Neural cell (in vitro differentiated cells): Measurements from ENCODE around the gene DHX16. TPM values are rescaled to one million over a fixed set of nuclear protein-coding genes. Genes with fewer than 3 reads are reported as not detected.

ENCODE experiments used
- H2AFZ ChIP-seq: fragments of 200-600, 300-800 bp; sonication (generic), shearing (Covaris generic); 2 replicates; pipeline ENCODE4 v1.6.0; 2014; ENCODE audit warnings: low read depth, mild to moderate bottlenecking, antibody characterized with exemption, low read length, moderate library complexity
- H3F3A ChIP-seq: fragments of 200-600 bp; shearing (Covaris generic); 2 replicates; pipeline ENCODE4 v1.6.1; 2016; ENCODE audit warnings: mild to moderate bottlenecking, moderate library complexity, mixed read lengths, antibody characterized with exemption, low read length; ENCODE audit not compliant: insufficient read depth, poor library complexity, severe bottlenecking
- H3K27ac ChIP-seq: fragments of 200-600, 300-800 bp; sonication (generic), shearing (Covaris generic); 2 replicates; pipeline ENCODE4 v1.5.1; 2014; ENCODE audit warnings: mild to moderate bottlenecking, low read length, moderate library complexity
- H3K27me3 ChIP-seq: fragments of 300-800, 200-600 bp; sonication (generic), shearing (Covaris generic); 2 replicates; pipeline ENCODE4 v1.6.0; 2014; ENCODE audit warnings: mild to moderate bottlenecking, low read depth, low read length, moderate library complexity; ENCODE audit not compliant: insufficient read depth
- H3K36me3 ChIP-seq: fragments of 300-800, 200-600 bp; sonication (generic), shearing (Covaris generic); 2 replicates; pipeline ENCODE4 v1.5.1; 2014; ENCODE audit warnings: mild to moderate bottlenecking, antibody characterized with exemption, low read length, moderate library complexity; ENCODE audit not compliant: insufficient read depth
- H3K4me2 ChIP-seq: fragments of 300-800, 200-600 bp; sonication (generic), shearing (Covaris generic); 2 replicates; pipeline ENCODE4 v1.6.0; 2014; ENCODE audit warnings: mild to moderate bottlenecking, low read length
- H3K4me3 ChIP-seq: fragments of 300-800, 200-600 bp; sonication (generic), shearing (Covaris generic); 2 replicates; pipeline ENCODE4 v1.5.1; 2014; ENCODE audit warnings: mild to moderate bottlenecking, low read length, moderate library complexity
- H3K79me2 ChIP-seq: fragments of 200-600 bp; shearing (Covaris generic); replicated peaks from 2 replicates; pipeline ENCODE4 v1.6.0; 2014; ENCODE audit warnings: mild to moderate bottlenecking, low read length, moderate library complexity; ENCODE audit not compliant: insufficient read depth
- H3K9ac ChIP-seq: fragments of 300-800, 200-600 bp; sonication (generic), shearing (Covaris generic); 2 replicates; pipeline ENCODE4 v1.6.1; 2016; ENCODE audit warnings: mild to moderate bottlenecking, low read length, mixed read lengths
- H3K9me2 ChIP-seq: fragments of 200-600 bp; shearing (Covaris generic); 2 replicates; pipeline ENCODE4 v1.6.1; 2016; ENCODE audit warnings: mild to moderate bottlenecking, low read length, mixed read lengths; ENCODE audit not compliant: insufficient read depth
- H3K9me3 ChIP-seq: fragments of 200-600, 300-800 bp; sonication (generic), shearing (Covaris generic); 2 replicates; pipeline ENCODE4 v1.6.1; 2016; ENCODE audit warnings: mild to moderate bottlenecking, mixed run types, low read length, moderate library complexity, mixed read lengths
- H4K20me1 ChIP-seq: fragments of 200-600 bp; shearing (Covaris generic); 2 replicates; pipeline ENCODE4 v1.6.1; 2016; ENCODE audit warnings: mild to moderate bottlenecking, mixed run types; ENCODE audit not compliant: insufficient read depth
- EP300 ChIP-seq: fragments of 450-650 bp; conservative IDR thresholded peaks from 2 replicates; pipeline ENCODE4 v1.6.1; 2014; ENCODE audit warnings: antibody characterized with exemption, mild to moderate bottlenecking, moderate library complexity; ENCODE audit not compliant: poor library complexity, severe bottlenecking
- EZH2 ChIP-seq: fragments of 200-600, 300-800 bp; shearing (Covaris generic), sonication (generic); IDR thresholded peaks from 2 replicates; pipeline ENCODE4 v1.6.1; 2014; ENCODE audit warnings: antibody characterized with exemption, low read length, borderline replicate concordance, mild to moderate bottlenecking; ENCODE audit not compliant: insufficient read depth, poor library complexity, severe bottlenecking
- MXI1 ChIP-seq: fragments of 450-650 bp; conservative IDR thresholded peaks from 2 replicates; pipeline ENCODE4 v1.6.1; 2014; ENCODE audit warnings: antibody characterized with exemption, mild to moderate bottlenecking; ENCODE audit not compliant: poor library complexity, severe bottlenecking
- POLR2AphosphoS5 ChIP-seq: IDR thresholded peaks from 2 replicates; pipeline ENCODE4 v1.6.1; 2012
- RAD21 ChIP-seq: fragments of 450-650 bp; conservative IDR thresholded peaks from 2 replicates; pipeline ENCODE4 v1.6.1; 2014; ENCODE audit warnings: antibody characterized with exemption, mild to moderate bottlenecking, moderate library complexity
- REST ChIP-seq: IDR thresholded peaks from 2 replicates; pipeline ENCODE4 v1.6.1; 2012; ENCODE audit warnings: borderline replicate concordance
- SMC3 ChIP-seq: fragments of 450-650 bp; conservative IDR thresholded peaks from 2 replicates; pipeline ENCODE4 v1.6.1; 2014; ENCODE audit warnings: antibody characterized with exemption, mild to moderate bottlenecking, moderate library complexity; ENCODE audit not compliant: poor library complexity
- TAF1 ChIP-seq: IDR thresholded peaks from 2 replicates; pipeline ENCODE4 v1.6.1; 2012; ENCODE audit warnings: low read depth
- polyA plus RNA-seq: library from polyadenylated mRNA; depleted of rRNA; stranded (reverse); fragments of >200 nt; gene quantifications from 2 replicates; pipeline ENCODE4 v1.2.3, GENCODE V29; 2014
- TF ChIP-seq, protein P1 (sequence below): fragments of 450-650 bp; IDR thresholded peaks from 2 replicates; pipeline ENCODE4 v1.5.1; 2014; ENCODE audit warnings: antibody characterized with exemption, mild to moderate bottlenecking, moderate library complexity; ENCODE audit not compliant: poor library complexity, severe bottlenecking

Gene DHX16
- polyA plus RNA-seq, 1 donor from 2014 or later, result 29.1 TPM

- TF ChIP-seq POLR2AphosphoS5 (no peak), EP300 (no peak), RAD21 (no peak), REST (no peak), TAF1 (no peak), EZH2 (no peak), MXI1 (no peak), SMC3 (no peak)
- TF ChIP-seq, protein P1, sequence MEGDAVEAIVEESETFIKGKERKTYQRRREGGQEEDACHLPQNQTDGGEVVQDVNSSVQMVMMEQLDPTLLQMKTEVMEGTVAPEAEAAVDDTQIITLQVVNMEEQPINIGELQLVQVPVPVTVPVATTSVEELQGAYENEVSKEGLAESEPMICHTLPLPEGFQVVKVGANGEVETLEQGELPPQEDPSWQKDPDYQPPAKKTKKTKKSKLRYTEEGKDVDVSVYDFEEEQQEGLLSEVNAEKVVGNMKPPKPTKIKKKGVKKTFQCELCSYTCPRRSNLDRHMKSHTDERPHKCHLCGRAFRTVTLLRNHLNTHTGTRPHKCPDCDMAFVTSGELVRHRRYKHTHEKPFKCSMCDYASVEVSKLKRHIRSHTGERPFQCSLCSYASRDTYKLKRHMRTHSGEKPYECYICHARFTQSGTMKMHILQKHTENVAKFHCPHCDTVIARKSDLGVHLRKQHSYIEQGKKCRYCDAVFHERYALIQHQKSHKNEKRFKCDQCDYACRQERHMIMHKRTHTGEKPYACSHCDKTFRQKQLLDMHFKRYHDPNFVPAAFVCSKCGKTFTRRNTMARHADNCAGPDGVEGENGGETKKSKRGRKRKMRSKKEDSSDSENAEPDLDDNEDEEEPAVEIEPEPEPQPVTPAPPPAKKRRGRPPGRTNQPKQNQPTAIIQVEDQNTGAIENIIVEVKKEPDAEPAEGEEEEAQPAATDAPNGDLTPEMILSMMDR, result no peak
- Histone ChIP-seq H3K27me3 (no peaks in the 10 kb centered on the region), H4K20me1 (no peaks in the 10 kb centered on the region), H3K4me3 (no peak overlapping the region), H3K9me3 (no peaks in the 10 kb centered on the region), H3F3A (no peaks in the 10 kb centered on the region), H3K9ac (no peak overlapping the region), H3K36me3 (peaks cover 5% of the 10 kb centered on the region), H3K27ac (no peak overlapping the region), H3K79me2 (no peaks in the 10 kb centered on the region), H2AFZ (no peak overlapping the region), H3K4me2 (no peak overlapping the region), H3K9me2 (no peaks in the 10 kb centered on the region)
Measured at GRCh38 chr6:30703011-30703410, 30.2 kb upstream of the DHX16 start.

DNA sequence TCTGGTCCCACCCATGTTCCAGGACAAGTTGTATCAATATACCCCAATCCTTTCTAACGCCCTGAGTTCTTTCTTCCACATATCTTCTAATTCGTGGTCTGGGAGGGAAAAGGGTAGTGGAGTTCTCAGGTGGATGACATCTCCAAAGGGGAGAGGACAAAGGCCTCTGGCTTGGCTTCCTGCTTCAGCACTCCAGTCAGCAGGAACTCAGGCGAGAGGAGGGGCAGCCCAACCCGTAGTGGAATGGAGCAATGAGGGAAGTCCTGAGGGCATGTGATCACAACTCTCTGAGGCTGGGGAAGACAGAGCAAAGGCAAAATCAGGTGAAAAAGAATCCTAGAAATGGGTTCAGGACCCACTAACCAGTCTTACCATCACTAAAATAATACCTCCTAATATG lies 27.5 kb upstream of the DHX16 start:
- no peaks in the 10 kb centered on the region for H3K9me2 ChIP-seq
- no peaks in the 10 kb centered on the region for H3K79me2 ChIP-seq
- H3K27me3 ChIP-seq, result no peaks in the 10 kb centered on the region
- H3K9me3 ChIP-seq, result no peaks in the 10 kb centered on the region
- H2AFZ ChIP-seq, result no peak overlapping the region
- H3F3A ChIP-seq, result no peaks in the 10 kb centered on the region
- no peak overlapping the region for H3K4me3 ChIP-seq
- no peaks in the 10 kb centered on the region for H3K36me3 ChIP-seq
- TF ChIP-seq REST (no peak), EP300 (no peak), TAF1 (no peak), POLR2AphosphoS5 (no peak), RAD21 (no peak), EZH2 (no peak), SMC3 (no peak), MXI1 (no peak)
- TF ChIP-seq, protein P1, result no peak
- no peak overlapping the region for H3K4me2 ChIP-seq
- no peak overlapping the region for H3K27ac ChIP-seq
- H4K20me1 ChIP-seq, result no peaks in the 10 kb centered on the region
- H3K9ac ChIP-seq, result no peak overlapping the region
